Brain microvascular endothelial cell (primary cell): ENCODE measurements around the gene ANO3.
A peak's percentile ranks its signal among the peaks of the same experiment; 100 is the strongest.

Experiments used
- DNase-seq: peaks from one replicate; pipeline ENCODE4 v3.0.0-alpha.2; 2020
- H3K27ac ChIP-seq: fragments of 250-450 bp; sonication (Bioruptor Pico); 2 replicates; pipeline ENCODE4 v1.5.1; 2020; ENCODE audit warnings: mild to moderate bottlenecking, moderate library complexity
- H3K27me3 ChIP-seq: fragments of 250-450 bp; sonication (Bioruptor Pico); replicated peaks from 2 replicates; pipeline ENCODE4 v1.5.1; 2020; ENCODE audit warnings: mild to moderate bottlenecking
- H3K36me3 ChIP-seq: fragments of 250-450 bp; sonication (Bioruptor Pico); replicated peaks from 2 replicates; pipeline ENCODE4 v1.5.1; 2020; ENCODE audit warnings: mild to moderate bottlenecking
- H3K4me3 ChIP-seq: 2 replicates; pipeline ENCODE4 v1.5.1; 2011; ENCODE audit warnings: low read depth, mild to moderate bottlenecking, control low read depth, low read length, moderate library complexity
- CTCF ChIP-seq: IDR thresholded peaks from 2 replicates; pipeline ENCODE4 v1.5.1; 2011; ENCODE audit warnings: low read depth, mild to moderate bottlenecking, moderate library complexity, low read length, control low read depth, inconsistent platforms; ENCODE audit errors: missing control alignments
- in situ Hi-C: cut with HindIII; loops from 2 replicates; pipeline ENCODE4 v1.10.0; 2017; ENCODE audit warnings: low sequenced_read_pairs, low pct_ligation_motif_present

ANO3 gene

GRCh38 chr11:26335903-26336302 is 4.0 kb downstream of the ANO3 start:
- peak; percentile 28 for DNase-seq
- TF ChIP-seq CTCF, result no peak
- H3K27ac ChIP-seq, result no peak overlapping the region
- no peaks in the 10 kb centered on the region for H3K36me3 ChIP-seq
- no peak overlapping the region for H3K4me3 ChIP-seq
- in situ Hi-C loops, result no loop called here
- H3K27me3 ChIP-seq, result no peaks in the 10 kb centered on the region

DNA sequence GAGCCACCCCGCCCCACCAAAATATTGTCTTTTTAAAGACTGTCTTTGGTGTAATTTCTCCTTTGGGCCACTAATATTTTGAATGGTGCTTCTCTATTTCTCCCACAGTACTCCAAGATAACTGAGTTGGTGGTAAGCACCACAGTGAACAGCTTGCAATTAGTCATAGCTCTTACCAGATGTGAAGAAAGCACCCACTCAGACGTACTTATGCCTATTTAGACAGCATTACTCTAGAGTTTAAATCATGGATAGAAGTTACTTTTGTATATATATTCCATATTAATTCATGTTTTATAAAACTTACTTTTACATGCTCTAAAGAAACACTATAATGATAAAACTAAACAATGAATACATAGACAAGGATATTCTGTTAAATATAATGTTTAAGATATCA is 12.7 kb downstream of the ANO3 start:
- no peak for TF ChIP-seq CTCF

GRCh38 chr11:26348776-26349175 is 16.8 kb downstream of the ANO3 start:
- no peak for DNase-seq
- no peak overlapping the region for H3K27ac ChIP-seq
- H3K4me3 ChIP-seq, result no peak overlapping the region
- no peaks in the 10 kb centered on the region for H3K36me3 ChIP-seq
- no peaks in the 10 kb centered on the region for H3K27me3 ChIP-seq
- in situ Hi-C loops, result no loop called here
- no peak for TF ChIP-seq CTCF

More for the DNA sequence above, 12.7 kb downstream of the ANO3 start:
- in situ Hi-C loops, result no loop called here
- Histone ChIP-seq H3K4me3 (no peak overlapping the region), H3K36me3 (no peaks in the 10 kb centered on the region), H3K27ac (no peak overlapping the region), H3K27me3 (no peaks in the 10 kb centered on the region)
- no peak for DNase-seq

- TF ChIP-seq CTCF, result no peak
- Histone ChIP-seq H3K27me3 (no peaks in the 10 kb centered on the region), H3K4me3 (no peak overlapping the region), H3K27ac (no peak overlapping the region), H3K36me3 (no peaks in the 10 kb centered on the region)
- in situ Hi-C loops, result no loop called here
- no peak for DNase-seq
These were observed 18.1 kb downstream of the ANO3 start for GRCh38 chr11:26350002-26350401.

DNA sequence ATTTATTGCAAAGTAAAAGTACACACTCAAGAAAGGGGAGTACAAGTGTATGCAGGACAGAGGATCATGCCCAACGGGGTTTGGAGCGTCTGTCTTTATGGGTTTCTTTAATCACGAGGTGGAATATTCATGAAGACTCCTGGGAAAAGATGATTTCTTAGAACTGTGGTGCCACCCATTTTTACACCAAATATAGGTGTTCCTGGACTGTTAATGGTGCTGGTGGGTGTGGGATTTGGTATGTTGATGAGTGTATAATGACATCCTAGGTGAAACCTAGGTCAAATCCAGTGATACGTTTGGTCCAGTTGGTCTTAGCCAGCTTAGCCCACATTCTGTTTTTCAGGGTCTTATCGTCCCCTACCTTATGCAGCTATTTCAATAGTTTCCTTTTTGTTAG is 21.1 kb downstream of the ANO3 start:
- no peak for DNase-seq
- Histone ChIP-seq H3K4me3 (no peak overlapping the region), H3K27me3 (no peaks in the 10 kb centered on the region), H3K36me3 (no peaks in the 10 kb centered on the region), H3K27ac (no peak overlapping the region)
- in situ Hi-C loops, result no loop called here
- no peak for TF ChIP-seq CTCF

DNA sequence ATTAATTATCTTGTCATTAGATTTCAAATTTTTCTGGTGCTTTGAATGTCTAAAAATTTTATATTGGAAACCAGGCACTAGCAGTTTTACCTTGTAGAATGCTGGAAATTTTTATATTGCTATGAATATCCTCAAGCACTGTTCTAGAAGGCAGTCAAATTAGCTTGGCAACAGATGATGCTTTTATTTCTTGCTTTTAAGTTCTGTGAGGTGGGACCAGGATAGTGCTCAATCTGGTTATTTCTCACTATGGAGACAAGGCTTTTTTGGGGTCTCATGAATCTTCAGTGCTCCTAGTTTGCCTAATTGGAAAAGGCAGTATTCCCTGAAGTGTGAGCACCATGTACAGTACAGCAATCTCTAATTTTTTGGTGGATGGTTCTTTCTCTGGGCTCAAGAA is 27.1 kb downstream of the ANO3 start:
- DNase-seq, result no peak
- Histone ChIP-seq H3K27me3 (no peaks in the 10 kb centered on the region), H3K27ac (no peak overlapping the region), H3K36me3 (no peaks in the 10 kb centered on the region), H3K4me3 (no peak overlapping the region)
- no peak for TF ChIP-seq CTCF
- in situ Hi-C loops, result no loop called here
